Glutamatergic neuron (in vitro differentiated cells): ENCODE results near the gene ITPKB. TPM values are rescaled to one million over a fixed set of nuclear protein-coding genes. Genes with fewer than 3 reads are reported as not detected.

Experiments used
- DNase-seq: peaks from one replicate; pipeline ENCODE4 v3.0.0; 2022
- H3K27ac Mint-ChIP-seq: one replicate; pipeline ENCODE4 v1.8.0; 2020; ENCODE audit warnings: mild to moderate bottlenecking, mixed read lengths, inconsistent platforms; ENCODE audit not compliant: unreplicated experiment
- H3K27me3 Mint-ChIP-seq: one replicate; pipeline ENCODE4 v1.8.0; 2020; ENCODE audit warnings: mild to moderate bottlenecking, moderate library complexity, mixed read lengths, inconsistent platforms; ENCODE audit not compliant: unreplicated experiment
- H3K36me3 Mint-ChIP-seq: one replicate; pipeline ENCODE4 v1.8.0; 2020; ENCODE audit warnings: mild to moderate bottlenecking, mixed read lengths, inconsistent platforms; ENCODE audit not compliant: unreplicated experiment
- H3K4me1 Mint-ChIP-seq: one replicate; pipeline ENCODE4 v1.8.0; 2020; ENCODE audit warnings: mild to moderate bottlenecking, low read depth, mixed read lengths, inconsistent platforms; ENCODE audit not compliant: unreplicated experiment
- H3K4me3 Mint-ChIP-seq: one replicate; pipeline ENCODE4 v1.8.0; 2020; ENCODE audit warnings: mild to moderate bottlenecking, mixed read lengths, inconsistent platforms; ENCODE audit not compliant: unreplicated experiment
- H3K9me3 Mint-ChIP-seq: one replicate; pipeline ENCODE4 v1.8.0; 2020; ENCODE audit warnings: mild to moderate bottlenecking, moderate library complexity, mixed read lengths, inconsistent platforms; ENCODE audit not compliant: unreplicated experiment
- CTCF ChIP-seq: fragments of 200-600 bp; sonication (generic); IDR thresholded peaks from one replicate; pipeline ENCODE4 v1.5.0; 2021; ENCODE audit not compliant: partially characterized antibody, unreplicated experiment
- total RNA-seq: library from RNA; stranded (reverse); fragmentation: NEBNext Ultra II Directional; extraction: Animal tissue kit (Norgen Biotek cat#: 25700); gene quantifications from one replicate; pipeline ENCODE4 v1.2.1, GENCODE V29; 2021; ENCODE audit not compliant: unreplicated experiment

Gene ITPKB
- total RNA-seq, 1 donor from 2014 or later = 0.34 TPM

DNA sequence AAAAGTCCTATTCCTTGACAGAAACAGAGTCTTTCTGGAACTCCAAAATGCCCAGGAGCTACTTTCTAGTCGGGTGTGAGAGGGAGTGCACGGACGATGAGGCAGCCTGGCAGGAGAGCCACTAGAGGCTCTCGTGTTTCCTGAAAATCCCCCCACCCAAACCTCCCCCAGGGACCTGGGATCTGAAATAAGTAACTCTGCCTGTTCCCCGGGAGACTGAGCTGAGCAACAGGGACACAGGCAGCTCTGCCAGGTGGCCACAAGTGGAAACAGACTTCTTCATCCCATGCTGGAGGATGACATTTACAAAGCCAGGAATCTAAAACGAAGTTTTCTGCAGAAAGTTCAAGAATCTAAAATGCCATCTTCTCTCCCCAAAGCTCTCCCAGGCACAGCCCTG, 77.1 kb downstream of the ITPKB start:
- Mint-ChIP-seq H3K27me3 (peaks cover 11% of the 10 kb centered on the region), H3K27ac (no peak overlapping the region), H3K36me3 (no peaks in the 10 kb centered on the region)

DNA sequence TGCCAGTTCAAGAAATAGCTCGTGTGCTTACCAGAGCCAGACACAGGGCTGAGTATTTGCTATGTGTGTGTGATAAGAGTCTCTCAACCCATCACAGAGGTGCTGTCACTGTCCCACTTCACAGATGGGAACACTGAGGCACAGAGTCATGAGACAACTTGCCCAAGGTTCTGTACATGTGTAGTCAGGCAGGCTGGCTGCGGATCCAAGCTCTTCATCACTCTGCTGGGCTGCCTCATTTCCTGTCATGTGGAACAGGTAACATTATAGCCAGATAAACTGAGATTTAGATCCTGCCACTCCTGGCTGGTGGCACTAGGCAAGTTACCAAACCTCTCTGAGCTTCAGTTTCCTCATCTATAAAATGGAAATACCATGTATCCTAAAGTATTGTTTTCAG, 77.8 kb downstream of the ITPKB start:
- TF ChIP-seq CTCF = no peak
- peaks cover 5% of the 10 kb centered on the region for H3K9me3 Mint-ChIP-seq
- DNase-seq = no peak
- H3K36me3 Mint-ChIP-seq = no peaks in the 10 kb centered on the region
- peaks cover 51% of the 10 kb centered on the region for H3K4me1 Mint-ChIP-seq
- peak overlapping the region; percentile 59 for H3K4me3 Mint-ChIP-seq
- H3K27ac Mint-ChIP-seq = no peak overlapping the region
- H3K27me3 Mint-ChIP-seq = peaks cover 10% of the 10 kb centered on the region

More for the DNA sequence above, 77.1 kb downstream of the ITPKB start:
- no peak for DNase-seq
- H3K9me3 Mint-ChIP-seq = peaks cover 5% of the 10 kb centered on the region
- no peak overlapping the region for H3K4me3 Mint-ChIP-seq
- peaks cover 45% of the 10 kb centered on the region for H3K4me1 Mint-ChIP-seq
- no peak for TF ChIP-seq CTCF

- TF ChIP-seq CTCF = no peak
- peaks cover 51% of the 10 kb centered on the region for H3K4me1 Mint-ChIP-seq
- peak overlapping the region; percentile 25 for H3K4me3 Mint-ChIP-seq
- no peaks in the 10 kb centered on the region for H3K36me3 Mint-ChIP-seq
- peaks cover 10% of the 10 kb centered on the region for H3K27me3 Mint-ChIP-seq
- DNase-seq = no peak
- H3K27ac Mint-ChIP-seq = peak overlapping the region; percentile 55
- peaks cover 5% of the 10 kb centered on the region for H3K9me3 Mint-ChIP-seq
Observed at GRCh38 chr1:226660410-226661182, 78.5 kb downstream of the ITPKB start.

GRCh38 chr1:226659641-226660040, 79.4 kb downstream of the ITPKB start:
- peaks cover 47% of the 10 kb centered on the region for H3K4me1 Mint-ChIP-seq

More at GRCh38 chr1:226659641-226660040, 79.4 kb downstream of the ITPKB start:
- H3K27ac Mint-ChIP-seq = no peak overlapping the region
- TF ChIP-seq CTCF = no peak
- peaks cover 10% of the 10 kb centered on the region for H3K27me3 Mint-ChIP-seq
- no peak for DNase-seq
- H3K36me3 Mint-ChIP-seq = no peaks in the 10 kb centered on the region
- peaks cover 5% of the 10 kb centered on the region for H3K9me3 Mint-ChIP-seq
- H3K4me3 Mint-ChIP-seq = no peak overlapping the region
